Stimulated activated CD4-positive, alpha-beta T cell treated with anti-CD3 and anti-CD28 coated beads, Interleukin-2, amount 100 ng/mL, for 24 hours (primary cell): ENCODE results near the gene NFATC3.
"Not testable (repeated sequence)": the region's sequence is repeated elsewhere in the genome, so short reads cannot be mapped to it uniquely, and the experiment has no call there.

Experiments used
- DNase-seq, 2 donors: peaks; one replicate each; pipeline ENCODE4 v3.0.0-alpha.2; 2020

Gene NFATC3

GRCh38 chr16:68126395-68126794 is 41.2 kb downstream of the NFATC3 start:
- DNase-seq = no peak

- DNase-seq = no peak
These were observed 43.6 kb downstream of the NFATC3 start for GRCh38 chr16:68128577-68129305.

GRCh38 chr16:68130520-68130919 is 45.4 kb downstream of the NFATC3 start:
- DNase-seq = no peak

GRCh38 chr16:68131813-68132706 is 46.9 kb downstream of the NFATC3 start:
- DNase-seq = no peak

- DNase-seq = not testable (repeated sequence)
These were observed 47.8 kb downstream of the NFATC3 start for GRCh38 chr16:68133000-68133399.

GRCh38 chr16:68134644-68135043 is 49.5 kb downstream of the NFATC3 start:
- no peak for DNase-seq

GRCh38 chr16:68136515-68136914 is 51.3 kb downstream of the NFATC3 start:
- no peak for DNase-seq

GRCh38 chr16:68144008-68144407 is 58.8 kb downstream of the NFATC3 start:
- no peak for DNase-seq

- DNase-seq = no peak
These were observed 61.4 kb downstream of the NFATC3 start for GRCh38 chr16:68146585-68146984.

GRCh38 chr16:68147444-68147843 is 62.3 kb downstream of the NFATC3 start:
- no peak for DNase-seq

GRCh38 chr16:68149596-68149995 is 64.4 kb downstream of the NFATC3 start:
- DNase-seq = no peak

- no peak for DNase-seq
These were observed 70.3 kb downstream of the NFATC3 start for GRCh38 chr16:68155425-68155824.

GRCh38 chr16:68162413-68162812 is 77.2 kb downstream of the NFATC3 start:
- DNase-seq = no peak

GRCh38 chr16:68163275-68163674 is 78.1 kb downstream of the NFATC3 start:
- DNase-seq = not testable (repeated sequence)

- DNase-seq = no peak
These were observed 81.1 kb downstream of the NFATC3 start for GRCh38 chr16:68166264-68166663.

- no peak for DNase-seq
These were observed 94.1 kb downstream of the NFATC3 start for GRCh38 chr16:68179196-68179795.

- DNase-seq = no peak
These were observed 94.7 kb downstream of the NFATC3 start for GRCh38 chr16:68179855-68180254.

GRCh38 chr16:68183046-68183445 is 97.9 kb downstream of the NFATC3 start:
- no peak for DNase-seq

GRCh38 chr16:68186877-68187276 is 101.7 kb downstream of the NFATC3 start:
- DNase-seq = no peak

GRCh38 chr16:68187505-68187904 is 102.3 kb downstream of the NFATC3 start:
- DNase-seq = no peak

- no peak for DNase-seq
These were observed 103.0 kb downstream of the NFATC3 start for GRCh38 chr16:68188170-68188569.

GRCh38 chr16:68190081-68190480 is 104.9 kb downstream of the NFATC3 start:
- no peak for DNase-seq

- DNase-seq = no peak
These were observed 105.8 kb downstream of the NFATC3 start for GRCh38 chr16:68190736-68191510.
